ENCODE results near the gene NR1D1. TPM values are rescaled to one million over a fixed set of nuclear protein-coding genes. Genes with fewer than 3 reads are reported as not detected.

Gene NR1D1
- total and polyA plus RNA-seq, 2 of the 13 experiments (the other 11 are each of a cell fraction or from before 2014, with no cell fraction given) = 2.1 to 2.7 TPM

GRCh38 chr17:40105861-40106759, 5.7 kb upstream of the NR1D1 start:
- ATAC-seq = no peak
- 67% methylated on average over 5 of the region's 5 CpGs for WGBS (ENCODE audit: low lambda C conversion rate)
- peaks cover 0 to 9% of the 10 kb centered on the region in 2 experiments; a peak in 1 of 5 replicates for H3K27me3 ChIP-seq (ENCODE audit: control insufficient read depth in 1 of 2, insufficient read depth in 2 of 2, low read length in 2 of 2)
- intact Hi-C loops (cut with micrococcal nuclease; ENCODE audit: unreplicated experiment) = loop anchor here (5.0 to 10.0 kb wide), 2 partner anchors 181 to 1354 kb away; partner anchors contain the start of genes LRRC3C, ORMDL3 and PSMB3
- H3K4me3 ChIP-seq (replicated peaks in 1 of 3; ENCODE audit: insufficient read depth in 1 of 3, low read depth in 2 of 3, low read length in 3 of 3) = peak overlapping the region in 1 of 3 experiments; percentile 36; a peak in 1 of 6 replicates
- H3K9ac ChIP-seq (ENCODE audit: insufficient read depth, low read depth, low read length) = no peak overlapping the region
- POLR2A ChIA-PET = interaction anchor here (1.2 to 1.7 kb wide), 5 partner anchors 7 to 34 kb away, joined by 3 to 16 read pairs (median 5); partner anchors contain the start of genes CASC3 and MSL1
- BruUV-seq (replicated peaks) = no TSS peak
- TF ChIP-seq ZNF878 (CRISPR knock-in tag; IDR thresholded peaks at IDR 0.05) = no peak
- 0 out of 2 replicates have a peak, but pooled peaks have one; percentile 26 for TF ChIP-seq SP4 (CRISPR knock-in tag; IDR thresholded peaks at IDR 0.05)
- CTCF ChIA-PET (ENCODE audit: low intra/inter-chr PET ratio, low total read pairs) = no interaction called here
- no peak for DNase-seq (ENCODE audit: low spot score)
- no peak overlapping the region for H3K27ac ChIP-seq (ENCODE audit: extremely low read length, insufficient read depth, low read length)
- FAIRE-seq = no peak
- no peaks in the 10 kb centered on the region for H3K36me3 ChIP-seq (replicated peaks in 1 of 2; ENCODE audit: control insufficient read depth in 1 of 2, insufficient read depth in 2 of 2, low read length in 2 of 2)
- H3K4me2 ChIP-seq (ENCODE audit: low read depth, low read length) = peak overlapping the region; percentile 79
- in situ Hi-C loops (cut with HindIII; ENCODE audit: extremely low pct_ligation_motif_present, low pct_unique_long_range_greater_than_20kb) = no loop called here
- H3K79me2 ChIP-seq (ENCODE audit: insufficient read depth, low read length) = no peaks in the 10 kb centered on the region
- no peak overlapping the region for H2AFZ ChIP-seq (ENCODE audit: low read length)
- no peaks in the 10 kb centered on the region for H4K20me1 ChIP-seq (ENCODE audit: insufficient read depth, low read length)
- H3K9me3 ChIP-seq (ENCODE audit: low read length) = no peaks in the 10 kb centered on the region
- H3K4me1 ChIP-seq (ENCODE audit: insufficient read depth, low read length) = peaks cover 100% of the 10 kb centered on the region

GRCh38 chr17:40104594-40105486, 4.5 kb upstream of the NR1D1 start:
- FAIRE-seq (no peak), ATAC-seq (no peak), DNase-seq (ENCODE audit: low spot score) (no peak)
- Histone ChIP-seq H3K4me1 (ENCODE audit: insufficient read depth, low read length) (peaks cover 100% of the 10 kb centered on the region), H3K4me2 (ENCODE audit: low read depth, low read length) (no peak overlapping the region), H3K79me2 (ENCODE audit: insufficient read depth, low read length) (peaks cover 3% of the 10 kb centered on the region), H3K36me3 (replicated peaks in 1 of 2; ENCODE audit: control insufficient read depth in 1 of 2, insufficient read depth in 2 of 2, low read length in 2 of 2) (no peaks in the 10 kb centered on the region), H3K27me3 (ENCODE audit: control insufficient read depth in 1 of 2, insufficient read depth in 2 of 2, low read length in 2 of 2) (peaks cover 0 to 9% of the 10 kb centered on the region in 2 experiments; a peak in 1 of 5 replicates), H3K4me3 (replicated peaks in 1 of 3; ENCODE audit: insufficient read depth in 1 of 3, low read depth in 2 of 3, low read length in 3 of 3) (no peak overlapping the region), H3K9me3 (ENCODE audit: low read length) (no peaks in the 10 kb centered on the region), H3K9ac (ENCODE audit: insufficient read depth, low read depth, low read length) (no peak overlapping the region), H2AFZ (ENCODE audit: low read length) (no peak overlapping the region), H3K27ac (ENCODE audit: extremely low read length, insufficient read depth, low read length) (no peak overlapping the region), H4K20me1 (ENCODE audit: insufficient read depth, low read length) (no peaks in the 10 kb centered on the region)
- no TSS peak for BruUV-seq (replicated peaks)
- ChIA-PET POLR2A (interaction anchor here (1.7 to 7.4 kb wide), 3 partner anchors 16 to 35 kb away, joined by 5 to 134 read pairs (median 22); partner anchors contain the start of genes CASC3 and MSL1), CTCF (ENCODE audit: low intra/inter-chr PET ratio, low total read pairs) (no interaction called here)
- in situ Hi-C loops (cut with HindIII; ENCODE audit: extremely low pct_ligation_motif_present, low pct_unique_long_range_greater_than_20kb) = no loop called here
- intact Hi-C loops (cut with micrococcal nuclease; ENCODE audit: unreplicated experiment) = loop anchor here (5.0 to 10.0 kb wide), 2 partner anchors 180 to 1353 kb away; partner anchors contain the start of genes LRRC3C, ORMDL3 and PSMB3
- WGBS (ENCODE audit: low lambda C conversion rate) = 44% methylated on average over 3 of the region's 3 CpGs
- TF ChIP-seq MNT (IDR thresholded peaks at IDR 0.05) (peak; percentile 15; the same call in 1 of the 2 replicates), ZNF644 (CRISPR knock-in tag; IDR thresholded peaks at IDR 0.05; ENCODE audit: low read depth) (no peak), ISL2 (CRISPR knock-in tag; IDR thresholded peaks at IDR 0.05) (no peak), REL (CRISPR knock-in tag; conservative IDR thresholded peaks at IDR 0.05) (no peak), KDM1A (CRISPR knock-in tag; IDR thresholded peaks at IDR 0.05) (no peak), ZNF530 (CRISPR knock-in tag; IDR thresholded peaks at IDR 0.05; ENCODE audit: low read depth) (no peak), ZNF3 (CRISPR knock-in tag; IDR thresholded peaks at IDR 0.05) (0 out of 2 replicates have a peak, but pooled peaks have one; percentile 48)
- TF ChIP-seq, protein P1, sequence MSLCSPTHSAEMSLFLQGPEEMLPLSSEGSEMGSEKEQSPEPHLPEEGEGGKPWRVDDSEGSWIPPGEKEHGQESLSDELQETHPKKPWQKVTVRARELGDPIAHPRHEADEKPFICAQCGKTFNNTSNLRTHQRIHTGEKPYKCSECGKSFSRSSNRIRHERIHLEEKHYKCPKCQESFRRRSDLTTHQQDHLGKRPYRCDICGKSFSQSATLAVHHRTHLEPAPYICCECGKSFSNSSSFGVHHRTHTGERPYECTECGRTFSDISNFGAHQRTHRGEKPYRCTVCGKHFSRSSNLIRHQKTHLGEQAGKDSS (CRISPR knock-in tag; IDR thresholded peaks at IDR 0.05; ENCODE audit: borderline replicate concordance, low read depth) = no peak
- TF ChIP-seq, protein P2, sequence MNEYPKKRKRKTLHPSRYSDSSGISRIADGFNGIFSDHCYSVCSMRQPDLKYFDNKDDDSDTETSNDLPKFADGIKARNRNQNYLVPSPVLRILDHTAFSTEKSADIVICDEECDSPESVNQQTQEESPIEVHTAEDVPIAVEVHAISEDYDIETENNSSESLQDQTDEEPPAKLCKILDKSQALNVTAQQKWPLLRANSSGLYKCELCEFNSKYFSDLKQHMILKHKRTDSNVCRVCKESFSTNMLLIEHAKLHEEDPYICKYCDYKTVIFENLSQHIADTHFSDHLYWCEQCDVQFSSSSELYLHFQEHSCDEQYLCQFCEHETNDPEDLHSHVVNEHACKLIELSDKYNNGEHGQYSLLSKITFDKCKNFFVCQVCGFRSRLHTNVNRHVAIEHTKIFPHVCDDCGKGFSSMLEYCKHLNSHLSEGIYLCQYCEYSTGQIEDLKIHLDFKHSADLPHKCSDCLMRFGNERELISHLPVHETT (CRISPR knock-in tag; conservative IDR thresholded peaks at IDR 0.05) = no peak
